GM12878 (cell line): ENCODE measurements around the gene CNTN2. TPM values are rescaled to one million over a fixed set of nuclear protein-coding genes. Genes with fewer than 3 reads are reported as not detected.

ENCODE experiments used
- ATAC-seq: fragments of 200-7000 bp; cut with Tn5 transposase; 3 replicates; pipeline ENCODE4 v1.9.1; 2020; ENCODE audit warnings: mild to moderate bottlenecking, moderate library complexity
- BruUV-seq: library from RNA; stranded (reverse); fragments of 400-500 nt; replicated peaks from 2 replicates; lab custom pipeline; 2021; lab: Mats Ljungman, UMichigan
- CTCF ChIA-PET: fragments of 300-600 bp; sonication (Branson Sonifier 250); formaldehyde crosslinking; extraction: SDS; loops from one replicate; lab custom pipeline; 2021; ENCODE audit warnings: inconsistent platforms; lab: Yijun Ruan, JAX
- POLR2A ChIA-PET: fragments of 350-600 bp; formaldehyde crosslinking; extraction: SDS; loops from one replicate; lab custom pipeline; 2021; ENCODE audit warnings: inconsistent platforms; lab: Charles Lee
- RAD21 ChIA-PET: fragments of 300-600 bp; sonication (Branson Sonifier 250); formaldehyde crosslinking; loops from one replicate; lab custom pipeline; 2023; ENCODE audit warnings: antibody characterized with exemption; ENCODE audit not compliant: unreplicated experiment; lab: Charles Lee
- SMC1A ChIA-PET: fragments of 300-600 bp; sonication (Branson Sonifier 250); formaldehyde crosslinking; loops from one replicate; lab custom pipeline; 2023; ENCODE audit not compliant: unreplicated experiment, uncharacterized antibody; lab: Charles Lee
- DNase-seq: peaks from one replicate; pipeline ENCODE4 v3.0.0-alpha.2; 2011; ENCODE audit warnings: low read depth, low spot score
- FAIRE-seq: peaks from 3 replicates; lab custom pipeline; 2011; peaks lifted over from hg19 to GRCh38; lab: Jason Lieb, UNC
- H2AFZ ChIP-seq: 2 replicates; pipeline ENCODE4 v1.6.0; 2011; ENCODE audit warnings: low read depth, low read length, control low read depth; ENCODE audit not compliant: control insufficient read depth
- H3K27ac ChIP-seq: 2 replicates; pipeline ENCODE4 v1.5.1; 2011; ENCODE audit warnings: control low read depth; ENCODE audit not compliant: control insufficient read depth, insufficient read depth
- H3K27me3 ChIP-seq, 2 experiments: replicated peaks in 1 of 2; 2 replicates each; pipeline versions ENCODE4 v1.6.0 to v1.6.1; 2011; ENCODE audit warnings: low read length in 1 of 2; ENCODE audit not compliant: control insufficient read depth in 2 of 2, insufficient read depth in 2 of 2
- H3K36me3 ChIP-seq, 2 experiments: 2 replicates each; pipeline ENCODE4 v1.5.1; 2011; ENCODE audit warnings: low read length in 1 of 2; ENCODE audit not compliant: control insufficient read depth in 2 of 2, insufficient read depth in 2 of 2
- H3K4me1 ChIP-seq: 2 replicates; pipeline ENCODE4 v1.6.1; 2011; ENCODE audit warnings: mild to moderate bottlenecking, low read length, moderate library complexity, mixed read lengths; ENCODE audit not compliant: control insufficient read depth, insufficient read depth
- H3K4me2 ChIP-seq: 2 replicates; pipeline ENCODE4 v1.6.0; 2011; ENCODE audit warnings: control low read depth; ENCODE audit not compliant: control insufficient read depth, insufficient read depth
- H3K4me3 ChIP-seq: fragments of 200-600 bp; sonication (generic); 2 replicates; pipeline ENCODE4 v1.5.1; 2016
- H3K79me2 ChIP-seq: 2 replicates; pipeline ENCODE4 v1.6.0; 2011; ENCODE audit warnings: low read length; ENCODE audit not compliant: control insufficient read depth, insufficient read depth
- H3K9ac ChIP-seq: 2 replicates; pipeline ENCODE4 v1.8.0; 2011; ENCODE audit warnings: low read length, control low read depth, mixed read lengths; ENCODE audit not compliant: control insufficient read depth, insufficient read depth
- H3K9me3 ChIP-seq: replicated peaks from 3 replicates; pipeline ENCODE4 v1.5.1; 2011; ENCODE audit warnings: mild to moderate bottlenecking, low read length; ENCODE audit not compliant: control insufficient read depth, insufficient read depth
- H4K20me1 ChIP-seq: 2 replicates; pipeline ENCODE4 v1.6.0; 2011; ENCODE audit not compliant: control insufficient read depth, insufficient read depth
- FOXK2 ChIP-seq: fragments of 450-650 bp; IDR thresholded peaks from 2 replicates; pipeline ENCODE4 v1.6.1; 2017; ENCODE audit warnings: mild to moderate bottlenecking, moderate library complexity
- FOXM1 ChIP-seq: IDR thresholded peaks from 2 replicates; pipeline ENCODE4 v1.6.1; 2012; ENCODE audit warnings: low read depth, mild to moderate bottlenecking, inconsistent platforms, low read length, moderate library complexity
- HCFC1 ChIP-seq: fragments of 150-350 bp; IDR thresholded peaks from 2 replicates; pipeline ENCODE4 v1.6.1; 2014; ENCODE audit warnings: low read length
- HDAC6 ChIP-seq: fragments of 200-600 bp; sonication (generic); IDR thresholded peaks from one replicate; pipeline ENCODE4 v1.8.0; 2017; ENCODE audit warnings: antibody characterized with exemption; ENCODE audit not compliant: unreplicated experiment
- HDGF ChIP-seq: fragments of 450-650 bp; IDR thresholded peaks from 2 replicates; pipeline ENCODE4 v1.6.1; 2016; ENCODE audit warnings: antibody characterized with exemption
- IRF4 ChIP-seq: IDR thresholded peaks from 2 replicates; pipeline ENCODE4 v1.6.1; 2011; ENCODE audit warnings: low read depth, low read length
- MYC ChIP-seq: IDR thresholded peaks from 2 replicates; pipeline ENCODE4 v1.6.1; 2011; ENCODE audit warnings: mild to moderate bottlenecking, low read length, moderate library complexity, inconsistent platforms; ENCODE audit not compliant: insufficient read depth, insufficient replicate concordance, insufficient read length, severe bottlenecking
- NR2C2 ChIP-seq: IDR thresholded peaks from 2 replicates; pipeline ENCODE4 v1.6.1; 2011; ENCODE audit warnings: borderline replicate concordance, low read depth; ENCODE audit not compliant: control insufficient read depth, insufficient read length
- TBL1XR1 ChIP-seq: IDR thresholded peaks from 2 replicates; pipeline ENCODE4 v1.6.1; 2012; ENCODE audit warnings: low read depth, low read length, improper control_type of control experiment
- TCF12 ChIP-seq: IDR thresholded peaks from 2 replicates; pipeline ENCODE4 v1.6.1; 2011; ENCODE audit warnings: low read depth, mild to moderate bottlenecking, low read length
- ZNF622 ChIP-seq: fragments of 450-650 bp; IDR thresholded peaks from 2 replicates; pipeline ENCODE4 v1.6.1; 2017; ENCODE audit warnings: mild to moderate bottlenecking, inconsistent platforms
- WGBS: methylation state at CpG from one replicate; pipeline ENCODE4 v1.1.6; 2016; ENCODE audit warnings: low lambda C conversion rate; ENCODE audit not compliant: insufficient replicate concordance, insufficient coverage; ENCODE audit errors: missing lambda C conversion rate; 5-methylcytosine and 5-hydroxymethylcytosine counted together
- in situ Hi-C: fragments of 300-500 bp; cut with MboI; formaldehyde crosslinking; loops from 9 replicates; pipeline ENCODE4 v1.14.3; 2018; ENCODE audit warnings: mixed read lengths
- intact Hi-C: fragments of 100-400 bp; cut with micrococcal nuclease; formaldehyde crosslinking; loops from one replicate; pipeline ENCODE4 v1.14.2; 2022; ENCODE audit not compliant: unreplicated experiment
- polyA plus RNA-seq, 11 experiments: library from polyadenylated mRNA; depleted of rRNA in 4 of 11; unstranded in 6 of 11; stranded (reverse) in 5 of 11; fragments of >200 nt; fragmentation: Nextera tagmentation in 4 of 11; fragmentation: Illumina TruSeq in 1 of 11; extraction: Ambion mirVana in 4 of 11; extraction: Trizol in 1 of 11; gene quantifications; 1 replicate in 1 of 11; 2 replicates in 10 of 11; pipeline versions ENCODE4 v1.2.1 to v1.2.3, GENCODE V29; 2011 to 2016; ENCODE audit warnings: inconsistent platforms in 2 of 11, missing spikeins in 2 of 11, low read depth in 1 of 11
- total RNA-seq, 4 experiments: library from RNA; depleted of rRNA in 3 of 4; stranded (reverse); fragments of >200 nt in 3 of 4; fragmentation: Illumina TruSeq in 1 of 4; extraction: Trizol in 1 of 4; gene quantifications; 2 replicates each; pipeline versions ENCODE4 v1.2.1 to v1.2.3, GENCODE V29; 2013 to 2021
- TF ChIP-seq, protein P1 (sequence below): IDR thresholded peaks from 2 replicates; pipeline ENCODE4 v1.6.1; 2012; ENCODE audit warnings: low read length, inconsistent platforms
- TF ChIP-seq, protein P2 (sequence below), 3 experiments: IDR thresholded peaks in 2 of 3; conservative IDR thresholded peaks in 1 of 3; 2 replicates each; pipeline ENCODE4 v1.5.1; 2011; ENCODE audit warnings: low read depth in 3 of 3, low read length in 3 of 3, mild to moderate bottlenecking in 3 of 3, control low read depth in 2 of 3, moderate library complexity in 2 of 3, inconsistent platforms in 1 of 3, mixed read lengths in 1 of 3; ENCODE audit not compliant: control insufficient read depth in 2 of 3, insufficient read depth in 1 of 3; ENCODE audit errors: extremely low read depth in 1 of 3
- TF ChIP-seq, protein P3 (sequence below): IDR thresholded peaks from 2 replicates; pipeline ENCODE4 v1.6.1; 2011; ENCODE audit warnings: borderline replicate concordance, low read depth, mild to moderate bottlenecking, moderate library complexity, low read length; ENCODE audit not compliant: insufficient read depth, poor library complexity, severe bottlenecking

The CNTN2 gene
- total and polyA plus RNA-seq, 10 of the 15 experiments (the other 5 are each of a cell fraction or from before 2014, with no cell fraction given): 0.03 TPM; not detected in 9

DNA sequence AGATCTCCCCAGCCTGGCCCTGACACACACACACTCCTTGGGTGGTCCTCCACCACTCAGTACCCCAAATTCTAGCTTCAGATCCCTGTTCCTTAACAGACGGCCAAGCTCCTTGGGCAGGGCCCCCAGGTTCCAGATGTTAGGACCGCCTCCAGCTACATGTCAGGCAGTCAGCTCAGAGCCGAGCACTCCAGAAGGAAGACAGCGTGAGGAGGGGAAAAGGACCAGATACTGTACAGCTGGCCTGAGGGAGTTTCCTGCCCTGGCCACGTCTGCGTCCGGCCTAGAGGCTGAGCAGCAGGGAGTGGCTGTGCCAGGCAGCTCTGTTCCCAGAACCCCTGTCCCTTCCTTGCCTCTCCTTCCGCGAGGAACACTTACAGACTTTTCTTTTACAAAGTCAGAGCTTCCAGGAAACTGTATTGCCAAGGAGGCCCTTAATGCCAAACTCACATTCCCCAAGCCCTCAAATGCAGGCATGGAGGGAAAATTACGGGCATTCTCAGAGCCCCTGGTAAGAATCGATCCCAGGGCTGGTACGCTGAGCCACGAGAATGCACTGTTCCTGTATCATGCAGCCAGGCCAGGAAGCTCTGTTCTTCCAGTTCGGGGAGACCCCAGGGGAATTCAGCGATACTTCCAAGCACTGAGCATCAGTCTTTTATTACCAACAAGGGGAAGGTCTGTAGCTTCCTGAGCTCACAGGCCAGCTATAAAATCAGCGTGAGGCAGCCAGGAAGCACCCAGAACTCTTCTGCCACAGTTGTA is 45.2 kb upstream of the CNTN2 start:
- POLR2A ChIA-PET: no interaction called here
- no peak overlapping the region for H3K9ac ChIP-seq
- TF ChIP-seq FOXM1 (no peak), HDAC6 (no peak), FOXK2 (no peak), IRF4 (no peak), MYC (no peak), TBL1XR1 (no peak), TCF12 (no peak), HDGF (no peak), HCFC1 (no peak), NR2C2 (no peak), ZNF622 (no peak)
- TF ChIP-seq, protein P1, sequence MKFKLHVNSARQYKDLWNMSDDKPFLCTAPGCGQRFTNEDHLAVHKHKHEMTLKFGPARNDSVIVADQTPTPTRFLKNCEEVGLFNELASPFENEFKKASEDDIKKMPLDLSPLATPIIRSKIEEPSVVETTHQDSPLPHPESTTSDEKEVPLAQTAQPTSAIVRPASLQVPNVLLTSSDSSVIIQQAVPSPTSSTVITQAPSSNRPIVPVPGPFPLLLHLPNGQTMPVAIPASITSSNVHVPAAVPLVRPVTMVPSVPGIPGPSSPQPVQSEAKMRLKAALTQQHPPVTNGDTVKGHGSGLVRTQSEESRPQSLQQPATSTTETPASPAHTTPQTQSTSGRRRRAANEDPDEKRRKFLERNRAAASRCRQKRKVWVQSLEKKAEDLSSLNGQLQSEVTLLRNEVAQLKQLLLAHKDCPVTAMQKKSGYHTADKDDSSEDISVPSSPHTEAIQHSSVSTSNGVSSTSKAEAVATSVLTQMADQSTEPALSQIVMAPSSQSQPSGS: no peak
- TF ChIP-seq, protein P2, sequence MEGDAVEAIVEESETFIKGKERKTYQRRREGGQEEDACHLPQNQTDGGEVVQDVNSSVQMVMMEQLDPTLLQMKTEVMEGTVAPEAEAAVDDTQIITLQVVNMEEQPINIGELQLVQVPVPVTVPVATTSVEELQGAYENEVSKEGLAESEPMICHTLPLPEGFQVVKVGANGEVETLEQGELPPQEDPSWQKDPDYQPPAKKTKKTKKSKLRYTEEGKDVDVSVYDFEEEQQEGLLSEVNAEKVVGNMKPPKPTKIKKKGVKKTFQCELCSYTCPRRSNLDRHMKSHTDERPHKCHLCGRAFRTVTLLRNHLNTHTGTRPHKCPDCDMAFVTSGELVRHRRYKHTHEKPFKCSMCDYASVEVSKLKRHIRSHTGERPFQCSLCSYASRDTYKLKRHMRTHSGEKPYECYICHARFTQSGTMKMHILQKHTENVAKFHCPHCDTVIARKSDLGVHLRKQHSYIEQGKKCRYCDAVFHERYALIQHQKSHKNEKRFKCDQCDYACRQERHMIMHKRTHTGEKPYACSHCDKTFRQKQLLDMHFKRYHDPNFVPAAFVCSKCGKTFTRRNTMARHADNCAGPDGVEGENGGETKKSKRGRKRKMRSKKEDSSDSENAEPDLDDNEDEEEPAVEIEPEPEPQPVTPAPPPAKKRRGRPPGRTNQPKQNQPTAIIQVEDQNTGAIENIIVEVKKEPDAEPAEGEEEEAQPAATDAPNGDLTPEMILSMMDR (IDR thresholded peaks at IDR 0.05 in 2 of 3, conservative IDR thresholded peaks at IDR 0.05 in 1 of 3; ENCODE audit: control insufficient read depth in 2 of 3, extremely low read depth in 1 of 3, insufficient read depth in 1 of 3, low read depth in 3 of 3, low read length in 3 of 3): no peak
- TF ChIP-seq, protein P3, sequence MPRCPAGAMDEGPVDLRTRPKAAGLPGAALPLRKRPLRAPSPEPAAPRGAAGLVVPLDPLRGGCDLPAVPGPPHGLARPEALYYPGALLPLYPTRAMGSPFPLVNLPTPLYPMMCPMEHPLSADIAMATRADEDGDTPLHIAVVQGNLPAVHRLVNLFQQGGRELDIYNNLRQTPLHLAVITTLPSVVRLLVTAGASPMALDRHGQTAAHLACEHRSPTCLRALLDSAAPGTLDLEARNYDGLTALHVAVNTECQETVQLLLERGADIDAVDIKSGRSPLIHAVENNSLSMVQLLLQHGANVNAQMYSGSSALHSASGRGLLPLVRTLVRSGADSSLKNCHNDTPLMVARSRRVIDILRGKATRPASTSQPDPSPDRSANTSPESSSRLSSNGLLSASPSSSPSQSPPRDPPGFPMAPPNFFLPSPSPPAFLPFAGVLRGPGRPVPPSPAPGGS: no peak

More for the DNA sequence above, 45.2 kb upstream of the CNTN2 start:
- FAIRE-seq (no peak), DNase-seq (no peak), ATAC-seq (0 out of 3 replicates have a peak, but pooled peaks have one; percentile 28)
- no peaks in the 10 kb centered on the region for H4K20me1 ChIP-seq
- no peak overlapping the region for H3K27ac ChIP-seq
- no peaks in the 10 kb centered on the region for H3K9me3 ChIP-seq
- no peak overlapping the region for H3K4me3 ChIP-seq
- BruUV-seq: no TSS peak
- H3K4me2 ChIP-seq: no peak overlapping the region
- in situ Hi-C loops: no loop called here
- ChIA-PET RAD21 (no interaction called here), SMC1A (interaction anchor here (0.6 kb wide), 1 partner anchor 64 kb away, joined by 3 read pairs; no protein-coding TSS in a partner anchor), CTCF (interaction anchor here (2.8 kb wide), 1 partner anchor 64 kb away, joined by 12 read pairs; no protein-coding TSS in a partner anchor)
- WGBS: 17% methylated on average over 16 of the region's 16 CpGs
- intact Hi-C loops: no loop called here
- no peak overlapping the region for H2AFZ ChIP-seq
- H3K4me1 ChIP-seq: no peaks in the 10 kb centered on the region
- no peaks in the 10 kb centered on the region for H3K36me3 ChIP-seq
- H3K79me2 ChIP-seq: no peaks in the 10 kb centered on the region
- H3K27me3 ChIP-seq: peaks cover 2% of the 10 kb centered on the region in 2 experiments
